Esophagus mucosa (tissue), 1 donor: ENCODE results near the gene MCRIP2. TPM values are rescaled to one million over a fixed set of nuclear protein-coding genes. Genes with fewer than 3 reads are reported as not detected.

Experiments
- ATAC-seq: fragments of 200-7000 bp; cut with Tn5 transposase; one replicate; pipeline ENCODE4 v1.9.1; 2020
- total RNA-seq: library from RNA; stranded (reverse); gene quantifications from one replicate; pipeline ENCODE4 v1.2.4, GENCODE V29; 2023
- donor health status: DM: yes; HTN: yes; CAD: no.

Gene MCRIP2
- total RNA-seq, 1 donor from 2014 or later = 20.3 TPM

DNA sequence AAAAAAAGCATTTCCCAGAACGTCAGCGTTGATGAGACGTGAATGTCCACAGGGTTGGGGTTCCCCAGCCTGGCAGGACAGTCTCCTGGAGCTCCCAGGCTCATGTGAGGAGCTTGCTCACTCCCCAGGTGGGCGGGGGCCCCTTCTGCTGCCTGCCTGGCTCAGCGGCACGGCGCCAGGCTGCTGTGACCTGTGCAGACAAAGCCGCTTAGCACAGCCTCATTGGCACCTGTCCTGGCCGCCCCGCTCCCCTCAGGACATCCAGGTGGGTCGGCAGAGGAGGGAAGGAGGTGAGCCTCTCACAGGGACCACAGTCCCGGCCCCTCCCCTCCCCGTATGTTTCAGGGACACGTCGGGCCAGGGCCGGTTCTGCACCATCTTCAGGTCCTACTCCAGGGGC is 23.8 kb upstream of the MCRIP2 start:
- ATAC-seq = no peak

DNA sequence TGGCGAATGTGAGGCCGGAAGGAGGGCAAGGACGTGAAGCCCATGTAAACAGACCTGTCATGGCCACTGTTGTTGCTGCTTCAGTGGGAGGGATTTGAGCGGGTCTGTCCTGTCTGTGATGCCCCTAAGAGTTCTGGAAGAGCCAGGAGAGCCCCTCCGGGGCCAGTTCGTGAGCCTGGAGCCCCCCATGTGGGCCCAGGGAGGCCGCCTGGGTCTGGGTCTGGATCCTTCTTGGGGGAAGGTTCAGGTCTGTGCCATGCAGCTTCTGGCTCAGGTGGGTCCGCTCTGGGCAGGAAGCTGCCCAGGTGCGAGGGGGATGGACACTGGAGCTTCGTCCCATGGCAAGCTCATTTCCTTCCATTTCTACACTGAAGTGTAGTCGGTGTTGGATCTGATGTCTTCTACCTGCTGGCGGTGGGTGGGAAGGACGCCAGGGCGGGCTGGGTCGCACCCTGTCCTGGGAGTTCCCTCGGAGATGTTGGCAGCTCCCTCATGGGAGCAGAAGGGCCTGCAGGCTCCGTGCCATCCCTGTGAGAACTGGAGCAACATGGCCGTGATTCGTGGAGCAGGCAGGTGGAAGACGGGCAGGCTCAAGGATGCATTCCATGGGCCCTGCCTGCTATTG is 22.0 kb upstream of the MCRIP2 start:
- no peak for ATAC-seq

DNA sequence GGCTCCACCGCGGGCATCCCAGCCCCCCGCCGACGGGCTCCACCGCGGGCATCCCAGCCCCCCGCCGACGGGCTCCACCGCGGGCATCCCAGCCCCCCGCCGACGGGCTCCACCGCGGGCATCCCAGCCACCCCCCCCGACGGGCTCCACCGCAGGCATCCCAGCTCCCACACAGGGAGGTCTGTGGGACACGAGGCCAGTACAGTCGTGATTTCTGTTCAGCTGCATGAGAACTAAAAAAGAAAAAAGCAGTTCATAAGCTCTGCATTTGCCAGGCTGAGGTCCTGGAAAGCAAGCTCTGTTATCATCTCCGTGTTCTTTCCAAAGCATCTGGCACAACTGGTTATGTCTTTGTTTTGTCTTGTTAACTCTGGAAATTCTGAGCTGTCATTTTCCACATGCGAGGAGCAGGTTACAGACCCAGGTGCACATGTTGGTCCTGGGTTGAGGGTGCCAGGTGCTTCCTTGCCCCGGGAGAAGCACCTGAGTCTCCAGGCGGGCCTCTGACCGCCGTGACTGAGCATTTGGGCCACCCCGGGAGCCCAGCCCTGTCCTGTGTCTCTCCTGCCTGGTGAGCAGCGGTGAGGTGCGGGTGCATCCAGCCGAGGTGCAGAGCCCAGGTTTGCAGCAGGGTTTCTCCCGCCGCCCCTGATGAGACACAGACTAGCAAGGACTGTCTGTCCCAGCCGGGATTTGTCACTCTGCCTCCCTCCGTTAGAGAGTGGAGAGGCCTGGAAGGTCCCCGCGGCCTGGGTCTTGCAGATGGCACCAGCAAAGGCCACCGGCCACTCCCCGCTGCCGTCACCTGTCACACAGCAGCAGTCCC is 20.7 kb upstream of the MCRIP2 start:
- no peak for ATAC-seq

DNA sequence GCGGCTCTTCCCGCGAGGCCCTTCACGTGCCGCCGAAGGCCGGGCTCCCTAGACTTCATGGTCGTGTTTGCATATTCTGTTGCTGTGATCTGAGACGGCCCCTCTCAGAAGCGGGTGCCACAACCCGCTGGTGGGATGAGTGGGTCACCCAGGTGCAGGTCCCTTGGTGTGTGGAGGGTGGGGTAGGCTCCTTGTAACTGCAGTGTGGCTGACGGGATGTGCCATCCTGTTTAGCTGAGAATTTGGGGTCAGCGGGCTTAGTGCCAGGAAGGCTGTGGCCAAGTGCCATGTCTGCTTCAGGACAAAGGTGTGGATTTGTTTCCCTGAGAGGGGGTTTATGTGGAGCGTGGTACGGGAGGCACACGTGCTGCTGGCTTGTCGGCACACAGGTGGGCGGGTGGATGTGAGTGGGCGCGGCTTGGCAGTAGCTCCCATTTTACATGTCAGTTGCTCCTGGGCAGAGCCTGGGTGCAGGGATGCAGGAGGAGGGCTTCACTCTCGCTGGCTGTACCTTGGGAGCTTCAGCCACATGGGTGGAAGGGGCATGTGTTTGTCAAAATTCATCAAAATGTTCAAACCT is 20.0 kb upstream of the MCRIP2 start:
- ATAC-seq = no peak

DNA sequence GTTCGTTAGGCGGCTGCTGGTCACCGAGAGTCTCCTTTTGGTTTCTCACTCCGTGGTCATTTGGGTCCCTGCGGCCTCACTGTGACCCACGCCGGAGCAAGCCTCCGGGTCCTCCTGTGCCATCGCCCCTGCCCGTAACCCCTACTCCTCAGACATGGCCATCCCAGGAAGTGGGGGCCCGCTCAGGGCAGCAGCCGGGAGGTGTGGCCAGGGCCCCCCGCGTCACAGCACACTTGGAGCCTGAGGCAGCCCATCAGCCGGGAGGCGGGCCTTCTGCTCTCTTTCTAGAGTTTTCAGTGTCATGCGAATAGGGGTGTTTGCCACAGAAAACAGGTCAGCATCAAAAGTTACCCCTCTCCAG is 18.7 kb upstream of the MCRIP2 start:
- ATAC-seq = no peak

DNA sequence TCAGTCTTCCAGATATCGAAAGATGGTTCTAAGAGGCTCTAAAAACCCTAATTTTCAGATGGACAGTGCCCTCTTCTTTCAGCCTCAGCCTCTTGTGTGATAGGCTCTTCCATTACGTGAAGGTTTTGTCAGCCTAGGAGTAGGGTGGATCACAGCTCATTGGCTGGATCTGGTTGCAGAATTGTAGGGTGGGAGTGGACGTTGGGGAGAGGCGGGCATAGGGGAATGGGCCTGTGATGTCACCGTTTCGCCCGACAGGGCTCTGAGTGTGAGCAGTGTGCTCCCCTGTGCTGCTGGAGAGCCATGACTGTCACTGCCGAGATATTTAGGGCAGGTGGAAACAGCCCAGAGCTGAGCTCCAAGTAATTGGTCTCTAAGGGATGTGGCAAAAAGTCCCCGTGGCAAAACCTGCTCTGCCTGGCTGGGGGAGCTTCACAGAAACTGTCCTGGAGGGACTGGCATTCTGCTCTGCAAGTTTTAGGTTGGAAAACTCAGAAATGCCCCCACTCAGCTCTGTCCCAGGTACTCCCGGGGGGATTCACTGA is 17.0 kb upstream of the MCRIP2 start:
- ATAC-seq = no peak

DNA sequence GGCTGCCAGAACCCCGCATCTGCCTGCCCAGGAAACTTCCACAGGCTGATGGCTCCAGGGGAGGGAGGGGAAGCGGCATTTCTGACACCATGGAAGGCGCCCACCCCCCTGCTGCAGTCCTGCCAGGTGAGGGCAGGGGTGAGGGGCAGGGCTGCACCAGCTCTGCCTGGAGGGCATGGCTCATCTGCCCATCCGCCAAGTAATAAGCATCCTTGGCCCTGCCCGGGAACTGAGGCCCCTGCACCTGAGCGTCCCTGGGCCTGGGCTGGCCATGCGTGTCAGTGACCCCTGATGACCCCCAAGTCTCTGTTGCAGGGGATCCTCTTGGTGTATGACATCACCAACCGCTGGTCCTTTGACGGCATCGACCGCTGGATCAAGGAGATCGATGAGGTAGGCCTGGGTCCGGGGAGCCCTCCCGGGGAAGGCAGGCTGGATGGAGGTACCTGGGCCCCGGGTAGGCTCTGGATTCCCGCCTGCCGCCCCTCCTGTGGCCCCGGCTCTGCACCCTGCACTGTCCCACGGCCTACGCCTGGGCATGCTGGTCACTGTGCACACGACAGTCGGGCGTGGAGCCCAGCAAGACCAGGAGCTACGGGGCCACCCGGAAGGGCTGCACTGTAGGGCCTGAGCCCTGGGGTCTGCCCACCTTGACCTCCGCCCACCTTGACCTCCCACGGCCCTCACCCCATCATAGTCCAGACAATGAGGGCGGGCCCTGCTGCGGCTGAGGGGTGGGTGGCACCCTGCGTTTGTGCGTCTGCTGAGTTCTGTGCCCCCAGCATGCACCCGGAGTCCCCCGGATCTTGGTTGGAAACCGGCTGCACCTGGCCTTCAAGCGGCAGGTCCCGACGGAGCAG is 16.3 kb upstream of the MCRIP2 start:
- no peak for ATAC-seq

DNA sequence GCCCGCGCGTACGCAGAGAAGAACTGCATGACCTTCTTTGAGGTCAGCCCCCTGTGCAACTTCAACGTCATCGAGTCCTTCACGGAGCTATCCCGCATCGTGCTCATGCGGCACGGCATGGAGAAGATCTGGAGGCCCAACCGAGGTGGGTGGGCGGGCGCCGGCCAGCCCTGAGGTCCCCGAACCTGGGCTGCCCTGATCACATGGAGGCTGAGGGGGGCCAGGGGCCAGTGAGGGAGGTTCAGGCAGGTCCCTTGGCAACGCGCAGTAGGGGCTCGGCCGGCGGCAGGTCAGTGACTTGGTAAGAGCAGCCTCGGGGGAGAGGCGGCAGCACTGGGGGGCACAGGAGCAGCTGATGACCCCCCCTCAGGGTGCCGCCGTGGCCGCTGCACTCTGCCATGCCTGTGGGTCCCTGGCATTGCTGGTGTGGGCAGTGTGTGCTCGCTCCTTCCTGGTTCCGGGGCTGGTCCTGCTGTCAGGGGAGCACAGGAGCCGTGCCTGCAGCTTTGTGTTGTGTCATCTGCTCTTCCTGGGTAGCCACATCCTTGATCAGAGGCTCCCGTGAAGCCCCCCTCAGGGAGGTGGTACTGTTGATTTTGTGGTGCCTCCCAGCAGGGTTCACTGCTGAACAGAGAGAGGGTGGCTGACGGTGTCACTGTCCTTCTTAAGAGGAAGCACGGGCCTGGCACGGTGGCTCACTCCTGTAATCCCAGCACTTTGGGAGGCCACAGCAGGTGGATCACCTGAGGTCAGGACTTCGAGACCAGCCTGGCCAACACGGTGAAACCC is 15.5 kb upstream of the MCRIP2 start:
- ATAC-seq = no peak

DNA sequence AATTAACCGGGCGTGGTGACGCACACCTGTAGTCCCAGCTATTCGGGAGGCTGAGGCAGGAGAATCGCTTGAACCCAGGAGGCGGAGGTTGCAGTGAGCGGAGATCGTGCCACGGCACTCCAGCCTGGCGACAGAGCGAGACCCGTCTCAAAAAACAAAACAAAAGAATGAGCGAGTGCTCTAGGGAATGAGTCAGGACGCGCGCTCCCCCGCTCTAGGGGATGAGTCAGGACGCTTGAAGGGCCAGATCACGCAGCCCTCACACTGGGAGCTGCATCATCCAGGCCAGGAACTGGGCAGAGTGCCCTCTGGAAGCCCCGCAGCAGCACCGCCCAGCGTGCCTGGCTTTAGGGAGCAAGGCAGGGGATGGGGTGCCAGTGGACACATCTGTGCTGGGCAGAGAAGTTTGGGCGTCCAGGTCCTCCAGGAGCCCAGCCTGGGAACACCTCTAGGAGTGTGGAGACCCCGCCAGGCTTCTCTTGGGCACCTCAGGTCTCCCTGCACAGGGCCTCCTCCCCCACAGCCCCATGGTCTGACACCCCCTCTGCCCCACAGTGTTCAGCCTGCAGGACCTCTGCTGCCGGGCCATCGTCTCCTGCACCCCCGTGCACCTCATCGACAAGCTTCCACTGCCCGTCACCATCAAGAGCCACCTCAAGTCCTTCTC is 14.7 kb upstream of the MCRIP2 start:
- peak; percentile 73 for ATAC-seq

DNA sequence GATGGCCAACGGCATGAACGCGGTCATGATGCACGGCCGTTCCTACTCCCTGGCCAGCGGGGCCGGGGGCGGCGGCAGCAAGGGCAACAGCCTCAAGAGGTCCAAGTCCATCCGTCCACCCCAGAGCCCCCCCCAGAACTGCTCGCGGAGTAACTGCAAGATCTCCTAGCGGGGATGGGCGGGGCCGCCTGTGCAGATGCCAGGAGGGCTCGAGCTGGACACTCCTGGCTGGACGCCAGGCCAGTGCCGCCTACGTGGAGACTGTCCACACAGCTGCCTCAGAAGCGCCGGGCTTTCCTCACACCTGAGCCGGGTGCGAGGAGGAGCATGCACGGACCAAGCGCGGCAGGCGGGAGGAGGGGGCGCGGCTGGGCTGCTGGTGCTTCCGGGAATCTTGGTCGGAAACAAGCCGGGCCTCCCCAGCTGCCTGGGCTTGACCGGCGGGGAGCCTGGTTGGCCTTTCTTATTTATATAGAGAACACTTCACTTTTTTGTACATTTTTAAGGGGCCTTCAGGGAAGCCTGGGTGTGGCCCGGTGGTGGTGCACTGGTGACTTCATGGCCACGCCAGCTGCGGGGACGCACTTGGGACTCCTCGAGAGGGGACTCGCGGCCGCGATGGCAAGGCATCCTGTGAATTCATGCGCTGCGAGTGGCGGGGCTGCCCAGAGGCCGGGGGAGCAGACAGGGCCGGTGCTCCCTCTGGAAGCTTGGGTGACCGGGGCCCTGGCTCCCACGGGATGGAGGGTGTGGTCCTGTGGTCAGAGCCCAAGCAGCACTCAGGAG is 14.0 kb upstream of the MCRIP2 start:
- no peak for ATAC-seq

DNA sequence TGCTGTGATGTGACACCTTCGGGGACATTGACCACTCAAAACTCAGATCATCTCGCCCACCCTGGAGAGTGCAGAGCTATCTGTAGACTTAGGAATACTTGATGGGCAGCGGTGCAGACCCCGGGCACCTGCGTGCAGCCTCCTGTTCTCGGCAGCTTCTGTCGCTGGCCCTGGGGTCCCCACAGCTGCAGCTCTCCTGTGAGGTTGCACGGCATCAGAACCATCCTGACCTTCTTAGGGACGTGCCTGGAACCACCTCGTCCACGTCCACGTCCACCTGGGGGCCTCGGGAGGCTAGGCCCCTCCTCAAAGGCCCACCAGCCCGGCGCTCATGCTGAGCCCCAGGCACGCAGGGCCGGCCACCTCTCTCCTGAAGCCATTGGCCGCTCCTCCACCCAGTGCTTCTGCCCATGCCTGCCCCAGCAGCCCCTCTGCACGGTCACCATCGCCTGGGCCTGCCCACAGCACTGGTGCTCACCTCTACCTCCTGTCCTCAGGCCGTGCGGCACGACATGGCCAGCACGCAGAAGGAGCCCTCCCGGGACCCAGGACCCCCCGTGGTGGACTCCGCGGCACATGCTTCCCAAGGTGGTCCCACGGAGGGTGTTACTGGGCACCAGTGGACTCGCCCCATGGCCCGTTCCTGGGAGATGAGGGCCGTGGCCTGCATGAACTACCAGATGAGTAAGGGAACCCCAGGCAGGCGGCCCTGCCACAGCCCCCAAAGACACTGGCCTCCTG is 13.1 kb upstream of the MCRIP2 start:
- no peak for ATAC-seq

DNA sequence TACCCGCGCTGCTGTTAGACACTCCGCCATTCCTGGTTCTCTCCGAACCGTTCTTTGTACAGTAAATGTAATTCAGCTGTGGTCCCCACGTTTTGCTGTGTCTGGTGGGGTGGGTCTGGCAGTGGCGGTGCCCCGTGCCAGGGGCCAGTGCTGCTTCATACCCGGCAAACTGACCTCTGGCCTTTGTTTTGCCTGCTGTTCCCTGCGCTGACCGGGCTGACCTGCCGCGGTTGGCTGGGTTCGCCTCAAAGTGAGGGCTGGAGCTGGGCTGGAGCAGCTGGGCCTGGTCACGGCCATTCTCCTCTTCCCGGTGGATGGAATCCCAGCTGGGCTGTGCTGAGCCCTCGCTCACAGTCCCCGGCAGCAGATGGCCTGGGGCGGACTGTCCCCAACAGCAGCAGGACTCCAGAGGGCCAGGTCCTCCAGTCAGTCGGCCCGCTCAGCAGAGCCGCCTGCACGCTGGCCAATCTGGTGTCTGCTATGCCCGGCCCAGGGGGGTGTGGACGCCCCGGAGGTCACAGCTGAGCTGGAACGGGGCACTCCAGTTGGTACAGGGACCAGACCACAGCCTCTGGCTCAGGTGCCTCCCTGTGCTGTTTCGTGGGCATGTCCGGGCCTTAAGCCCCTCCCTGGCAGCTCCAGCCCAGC is 12.3 kb upstream of the MCRIP2 start:
- no peak for ATAC-seq

DNA sequence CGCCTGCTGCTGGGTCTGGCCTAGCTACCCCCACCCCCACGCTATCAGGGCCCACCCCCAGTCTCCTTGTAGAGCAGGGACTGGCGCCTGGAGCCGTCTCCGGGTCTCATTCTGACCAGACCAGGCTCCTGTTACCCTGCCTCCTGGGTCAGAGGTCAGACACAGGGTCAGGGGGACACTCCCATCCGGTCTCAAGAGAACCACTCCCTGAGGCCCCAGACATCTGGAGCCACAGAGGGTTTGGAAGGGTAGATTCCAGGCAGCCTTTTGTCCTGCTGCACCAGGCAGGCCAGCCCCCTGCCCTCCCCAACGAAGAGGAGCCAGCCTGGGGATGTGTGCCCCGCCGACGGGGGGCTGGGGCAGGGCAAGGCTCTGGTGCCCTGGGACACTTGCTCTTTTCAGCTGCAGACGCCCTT is 11.8 kb upstream of the MCRIP2 start:
- ATAC-seq = no peak

DNA sequence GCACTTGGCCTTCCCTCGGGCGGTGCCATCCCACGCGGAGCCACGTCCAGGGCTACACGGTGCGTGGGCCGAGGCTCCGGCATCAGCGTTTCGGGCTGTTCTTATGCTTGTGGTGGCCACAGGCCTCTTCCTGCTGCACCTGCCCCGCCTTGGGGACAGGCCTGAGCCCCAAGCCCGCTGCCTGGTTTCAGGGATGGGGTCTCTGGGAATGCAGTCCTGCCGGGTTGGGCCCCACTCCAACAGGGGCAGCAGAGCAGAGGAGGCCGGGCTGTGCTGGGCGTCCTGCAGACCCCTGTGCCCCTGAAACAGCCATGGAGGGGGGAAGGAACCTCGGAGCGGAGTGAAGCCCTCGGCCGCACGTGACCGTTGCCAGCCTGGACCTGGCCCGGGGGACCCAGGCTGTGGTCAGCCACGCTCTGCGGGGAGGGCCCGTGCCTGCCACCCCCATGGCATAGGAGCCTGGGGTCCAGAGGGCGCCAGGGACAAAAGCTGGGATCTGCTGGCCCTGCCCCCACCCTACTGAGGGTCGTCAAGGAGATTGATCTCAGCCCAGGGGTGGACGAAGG is 11.3 kb upstream of the MCRIP2 start:
- no peak for ATAC-seq

DNA sequence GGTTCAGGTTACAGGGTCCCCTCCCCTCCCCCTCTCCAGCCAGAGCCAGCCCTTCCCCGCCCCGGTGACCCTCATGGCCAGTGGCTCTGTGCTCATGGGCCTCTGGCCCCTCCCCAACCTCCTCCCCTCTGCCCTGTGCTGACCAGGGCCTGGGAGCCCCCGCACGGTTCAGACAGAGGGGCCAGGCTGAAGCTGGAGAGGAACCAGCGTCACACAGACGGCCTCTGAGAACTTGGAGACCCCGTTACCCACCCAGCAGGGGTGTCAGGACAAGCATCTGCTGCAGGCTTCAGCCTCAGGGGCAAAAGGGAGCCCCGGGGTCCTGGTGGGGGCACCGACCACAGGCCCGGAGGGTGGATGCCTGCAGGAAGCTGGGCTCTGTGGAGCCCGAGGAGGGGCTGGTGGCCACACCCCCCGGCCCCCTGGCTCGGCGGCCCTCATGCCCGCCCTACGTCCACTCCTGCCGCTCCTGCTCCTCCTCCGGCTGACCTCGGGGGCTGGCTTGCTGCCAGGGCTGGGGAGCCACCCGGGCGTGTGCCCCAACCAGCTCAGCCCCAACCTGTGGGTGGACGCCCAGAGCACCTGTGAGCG is 10.7 kb upstream of the MCRIP2 start, which contains the start of gene WFIKKN1:
WFIKKN1 (plus strand) TSS at position 171 of the 591 bp plus-strand sequence; CDS start at position 440, 269 bp downstream.
- ATAC-seq = no peak

DNA sequence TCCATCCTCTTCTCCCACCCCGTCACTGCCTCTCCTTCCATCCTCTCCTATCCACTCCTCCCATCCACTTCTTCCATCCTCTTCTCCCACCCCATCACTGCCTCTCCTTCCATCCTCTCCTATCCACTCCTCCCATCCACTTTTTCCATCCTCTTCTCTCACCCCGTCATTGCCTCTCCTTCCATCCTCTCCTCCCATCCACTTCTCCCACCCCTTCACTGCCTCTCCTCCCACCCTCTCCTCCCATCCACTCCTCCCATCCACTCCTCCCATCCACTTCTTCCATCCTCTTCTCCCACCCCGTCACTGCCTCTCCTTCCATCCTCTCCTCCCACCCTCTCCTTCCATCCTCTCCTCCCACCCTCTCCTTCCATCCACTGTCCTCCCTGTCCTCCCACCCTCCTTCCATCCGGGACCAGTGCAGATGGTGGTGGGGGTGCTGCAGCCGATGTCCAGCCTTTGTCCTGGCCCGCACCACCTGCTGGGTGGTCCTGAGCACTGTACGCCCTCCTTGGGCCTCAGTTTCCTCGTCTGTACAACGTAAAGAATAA is 9.7 kb upstream of the MCRIP2 start:
- no peak for ATAC-seq

DNA sequence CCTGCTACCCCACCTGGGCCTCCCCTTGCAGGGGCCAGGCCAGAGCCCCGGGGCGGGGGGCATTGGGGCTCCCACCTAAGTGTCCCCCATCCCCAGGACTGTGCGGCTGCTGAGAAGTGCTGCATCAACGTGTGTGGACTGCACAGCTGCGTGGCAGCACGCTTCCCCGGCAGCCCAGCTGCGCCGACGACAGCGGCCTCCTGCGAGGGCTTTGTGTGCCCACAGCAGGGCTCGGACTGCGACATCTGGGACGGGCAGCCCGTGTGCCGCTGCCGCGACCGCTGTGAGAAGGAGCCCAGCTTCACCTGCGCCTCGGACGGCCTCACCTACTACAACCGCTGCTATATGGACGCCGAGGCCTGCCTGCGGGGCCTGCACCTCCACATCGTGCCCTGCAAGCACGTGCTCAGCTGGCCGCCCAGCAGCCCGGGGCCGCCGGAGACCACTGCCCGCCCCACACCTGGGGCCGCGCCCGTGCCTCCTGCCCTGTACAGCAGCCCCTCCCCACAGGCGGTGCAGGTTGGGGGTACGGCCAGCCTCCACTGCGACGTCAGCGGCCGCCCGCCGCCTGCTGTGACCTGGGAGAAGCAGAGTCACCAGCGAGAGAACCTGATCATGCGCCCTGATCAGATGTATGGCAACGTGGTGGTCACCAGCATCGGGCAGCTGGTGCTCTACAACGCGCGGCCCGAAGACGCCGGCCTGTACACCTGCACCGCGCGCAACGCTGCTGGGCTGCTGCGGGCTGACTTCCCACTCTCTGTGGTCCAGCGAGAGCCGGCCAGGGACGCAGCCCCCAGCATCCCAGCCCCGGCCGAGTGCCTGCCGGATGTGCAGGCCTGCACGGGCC is 8.9 kb upstream of the MCRIP2 start:
- ATAC-seq = no peak
